Measurements from ENCODE around the gene CAMK2B.

Gene CAMK2B

GRCh38 chr7:44286618-44287487 lies 38.5 kb downstream of the CAMK2B start:
- no peak for DNase-seq

GRCh38 chr7:44286182-44286617 lies 39.2 kb downstream of the CAMK2B start:
- no peak for DNase-seq

GRCh38 chr7:44285561-44285960 lies 39.8 kb downstream of the CAMK2B start:
- DNase-seq = no peak

GRCh38 chr7:44284881-44285541 lies 40.4 kb downstream of the CAMK2B start:
- no peak for DNase-seq

- DNase-seq = peak in 2 of 3 donors; percentile 42 to 43
Observed at GRCh38 chr7:44284216-44284615, 41.2 kb downstream of the CAMK2B start.

GRCh38 chr7:44283381-44284211 lies 41.8 kb downstream of the CAMK2B start:
- DNase-seq = no peak

GRCh38 chr7:44282601-44283171 lies 42.7 kb downstream of the CAMK2B start:
- peak; percentile 45 to 63 (median 58) for DNase-seq

GRCh38 chr7:44281811-44282600 lies 43.4 kb downstream of the CAMK2B start:
- DNase-seq = peak in 2 of 3 donors; percentile 24 to 27

GRCh38 chr7:44280993-44281721 lies 44.2 kb downstream of the CAMK2B start:
- no peak for DNase-seq

GRCh38 chr7:44280636-44280992 lies 44.8 kb downstream of the CAMK2B start:
- no peak for DNase-seq

- DNase-seq = no peak
Observed at GRCh38 chr7:44279731-44280505, 45.5 kb downstream of the CAMK2B start.

GRCh38 chr7:44279286-44279685 lies 46.1 kb downstream of the CAMK2B start:
- no peak for DNase-seq

- DNase-seq = peak in 1 of 3 donors; percentile 21
Observed at GRCh38 chr7:44278451-44279161, 46.8 kb downstream of the CAMK2B start.

GRCh38 chr7:44277851-44278250 lies 47.5 kb downstream of the CAMK2B start:
- peak in 1 of 3 donors; percentile 30 for DNase-seq

- DNase-seq = no peak
Observed at GRCh38 chr7:44277391-44277790, 48.0 kb downstream of the CAMK2B start.

GRCh38 chr7:44276571-44277221 lies 48.7 kb downstream of the CAMK2B start:
- no peak for DNase-seq

- no peak for DNase-seq
Observed at GRCh38 chr7:44275957-44276570, 49.3 kb downstream of the CAMK2B start.

- DNase-seq = no peak
Observed at GRCh38 chr7:44275146-44275545, 50.2 kb downstream of the CAMK2B start.

- no peak for DNase-seq
Observed at GRCh38 chr7:44274623-44274975, 50.8 kb downstream of the CAMK2B start.

Measured in suppressor macrophage treated with lipopolysaccharide for 1 hour (primary cell).